Activated T-helper 1 cell treated with anti-CD3 and anti-CD28 coated beads, Interleukin-2, amount 50 U/mL, for 16 hours (primary cell): ENCODE results near the gene AFF3.
"Not testable (repeated sequence)": the region's sequence is repeated elsewhere in the genome, so short reads cannot be mapped to it uniquely, and the experiment has no call there.

ENCODE experiments used
- DNase-seq, 2 donors: peaks; one replicate each; pipeline ENCODE4 v3.0.0-alpha.2; 2020; ENCODE audit warnings: low read depth in 1 of 2, low spot score in 1 of 2

The AFF3 gene

DNA sequence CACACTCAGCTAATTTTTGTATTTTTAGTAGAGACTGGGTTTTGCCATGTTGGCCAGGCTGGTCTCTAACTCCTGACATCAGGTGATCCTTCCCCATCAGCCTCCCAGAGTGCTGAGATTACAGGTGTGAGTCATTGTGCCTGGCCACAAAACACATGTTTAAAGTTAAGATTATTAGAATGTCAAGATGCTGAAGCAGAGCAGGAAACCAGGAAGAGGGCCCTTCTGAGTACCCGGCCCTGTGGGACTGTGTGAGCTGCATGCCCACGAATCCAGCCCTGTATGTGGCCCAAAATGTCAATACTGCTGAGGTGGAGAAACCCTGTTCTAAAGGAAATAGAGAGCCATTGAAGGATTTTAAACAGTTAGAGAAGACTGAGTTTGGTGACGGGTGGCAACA, 621.6 kb downstream of the AFF3 start:
- no peak for DNase-seq

- no peak for DNase-seq
Observed at GRCh38 chr2:99520195-99520594, 622.2 kb downstream of the AFF3 start.

DNA sequence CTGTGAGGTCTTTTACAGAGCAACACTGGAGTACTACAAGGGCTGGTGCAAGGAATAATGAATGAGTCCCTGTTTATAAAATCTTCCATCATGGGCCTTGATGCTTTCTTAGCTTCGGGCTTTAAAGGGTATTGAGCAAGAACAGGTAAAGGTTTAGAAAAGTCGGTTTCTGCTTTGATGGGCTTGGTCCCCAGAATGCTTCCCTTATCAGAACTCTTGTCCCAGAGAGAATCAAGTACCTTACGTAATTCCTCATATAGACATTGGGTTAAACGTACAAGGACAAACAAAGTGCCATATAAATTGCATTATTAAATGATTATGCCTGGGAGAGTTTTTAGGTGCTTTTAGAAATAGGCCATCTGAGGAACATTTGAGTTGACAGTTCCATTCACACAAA, 628.0 kb downstream of the AFF3 start:
- DNase-seq: no peak

GRCh38 chr2:99512181-99512591, 630.2 kb downstream of the AFF3 start:
- no peak for DNase-seq

- DNase-seq: no peak
Observed at GRCh38 chr2:99509387-99509786, 633.0 kb downstream of the AFF3 start.

DNA sequence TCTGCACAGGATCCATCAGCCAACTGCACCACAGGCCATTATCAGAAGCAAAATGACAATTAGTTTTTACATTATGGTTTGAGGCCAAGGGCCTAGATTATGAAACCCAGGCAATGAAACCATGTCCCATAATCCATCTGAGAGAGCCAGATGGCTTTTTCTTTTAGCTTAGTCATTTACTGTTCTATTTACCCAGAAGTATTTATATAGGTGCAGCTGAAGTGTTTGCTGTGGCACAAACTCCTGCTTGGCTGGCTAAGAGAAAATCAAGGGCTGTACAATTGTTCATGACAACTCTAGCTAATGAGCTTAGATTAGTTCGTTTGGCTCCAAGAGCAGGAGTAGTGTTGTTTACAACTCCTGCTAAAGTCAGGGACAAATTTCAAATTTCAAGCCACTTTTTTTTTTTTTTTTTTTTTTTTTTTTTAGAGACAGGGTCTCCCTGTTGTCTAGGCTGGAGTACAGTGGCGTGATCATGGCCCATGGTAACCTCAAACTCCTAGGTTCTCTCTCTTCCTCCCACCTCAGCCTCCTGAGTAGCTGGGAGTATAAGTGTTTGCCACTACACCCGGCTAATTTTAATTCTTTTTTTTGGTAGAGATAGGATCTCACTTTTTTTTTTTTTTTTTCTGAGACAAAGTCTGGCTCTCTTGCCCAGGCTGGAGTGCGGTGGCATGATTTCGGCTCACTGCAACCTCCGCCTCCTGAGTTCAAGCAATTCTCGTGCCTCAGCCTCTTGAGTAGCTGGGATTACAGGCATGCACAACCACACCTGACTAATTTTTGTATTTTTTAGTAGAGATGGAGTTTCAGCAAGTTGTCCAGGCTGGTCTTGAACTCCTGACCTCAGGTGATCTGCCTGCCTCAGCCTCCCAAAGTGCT, 634.2 kb downstream of the AFF3 start:
- DNase-seq: no peak

DNA sequence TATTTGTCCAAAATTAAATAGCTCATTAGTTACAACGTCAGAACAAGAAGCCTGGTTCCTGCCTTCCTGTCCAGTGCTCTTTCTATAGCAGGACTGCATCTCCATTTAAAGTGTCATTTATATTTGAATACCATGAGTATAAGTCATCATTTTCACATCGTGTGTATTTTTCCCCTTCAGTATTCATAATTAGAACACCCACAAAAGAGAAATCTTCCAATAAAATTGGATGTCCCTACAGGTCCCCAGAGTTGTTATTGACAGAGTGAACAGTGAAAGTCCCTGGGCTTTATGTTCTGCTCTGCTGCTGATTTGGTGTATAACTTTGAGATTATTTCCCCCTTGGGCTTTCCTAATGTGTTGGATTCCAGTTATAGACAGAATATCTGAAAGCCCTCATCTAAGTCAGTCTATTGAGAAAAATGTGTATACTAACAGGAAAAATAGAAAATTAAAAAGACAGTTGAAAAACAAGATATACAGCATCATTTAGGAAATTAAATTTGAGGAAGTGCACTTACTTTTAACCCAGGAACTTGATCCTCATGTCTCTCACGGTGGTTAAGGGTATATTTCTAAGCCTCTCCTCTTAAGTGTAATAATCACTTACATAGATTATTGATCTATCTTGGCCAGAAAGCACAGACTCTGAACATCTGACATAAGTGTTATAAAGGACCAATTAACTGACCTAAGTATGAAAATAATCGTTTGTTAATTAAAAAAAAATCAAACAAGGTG, 637.4 kb downstream of the AFF3 start:
- no peak for DNase-seq

DNA sequence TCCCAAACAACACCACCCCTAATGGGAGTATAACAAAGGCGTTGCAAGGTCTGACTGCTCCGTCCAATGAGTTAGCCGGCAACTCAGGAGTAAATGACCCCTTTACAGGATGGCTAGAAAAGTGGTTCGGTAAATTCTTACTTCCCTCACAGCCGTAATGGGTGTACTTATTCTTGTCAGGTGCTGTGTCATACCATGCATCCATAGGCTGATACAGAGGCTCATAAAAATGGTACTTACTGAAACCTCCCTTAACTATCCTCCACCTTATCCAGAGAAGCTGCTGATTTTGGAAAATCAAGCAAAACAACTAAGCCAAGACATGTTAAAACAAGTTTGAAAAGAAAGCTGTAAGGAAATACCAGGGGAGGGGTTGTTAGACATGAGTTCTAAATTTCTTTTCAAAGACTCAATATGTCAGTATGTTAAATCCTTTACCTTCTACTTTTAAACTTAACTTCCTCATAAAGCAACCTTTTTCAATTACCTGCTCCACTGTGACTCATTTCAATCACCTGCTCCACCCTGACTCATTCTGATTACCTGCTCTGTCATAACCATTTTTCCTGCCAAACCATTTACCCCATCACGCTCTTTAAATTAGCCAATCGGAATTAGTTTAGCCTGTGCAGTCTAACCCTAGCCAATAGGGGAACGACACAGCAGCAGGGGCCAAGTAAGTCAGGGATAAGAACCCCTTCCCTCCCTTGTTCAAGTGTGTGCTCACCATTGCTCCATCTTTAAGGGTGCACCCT, 638.6 kb downstream of the AFF3 start:
- not testable (repeated sequence) for DNase-seq

DNA sequence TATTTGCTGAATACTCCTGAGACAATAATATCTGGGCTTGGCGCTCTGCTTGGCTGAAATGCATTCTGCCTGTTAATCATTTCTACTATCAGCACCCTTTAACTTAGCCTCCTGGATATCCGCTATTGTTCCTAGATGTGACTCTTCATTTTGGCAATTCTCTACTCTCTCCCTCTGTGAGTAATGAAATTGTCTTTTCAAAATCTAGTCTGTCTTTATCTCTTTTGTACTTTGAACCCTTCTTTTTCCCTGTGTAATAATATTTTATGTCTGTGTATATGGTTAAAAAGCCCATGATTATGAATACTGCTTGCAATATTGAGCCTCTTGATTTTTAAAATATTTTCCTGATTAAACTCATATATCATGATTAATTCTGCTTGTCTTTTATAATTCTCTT, 646.4 kb downstream of the AFF3 start:
- DNase-seq: no peak
